Neuronal stem cell (in vitro differentiated cells): ENCODE results near the gene MVK.

Experiments
- DNase-seq: peaks from one replicate; pipeline ENCODE4 v3.0.0-alpha.2; 2013; ENCODE audit warnings: low spot score
- H2AFZ ChIP-seq: one replicate; pipeline ENCODE4 v1.6.1; 2013; ENCODE audit warnings: mild to moderate bottlenecking, low read length, inconsistent platforms
- H2AK5ac ChIP-seq: 2 replicates; pipeline ENCODE4 v1.6.1; 2013; ENCODE audit warnings: low read depth, mild to moderate bottlenecking, inconsistent platforms, low read length, moderate library complexity, mixed read lengths
- H2BK120ac ChIP-seq: 2 replicates; pipeline ENCODE4 v1.6.1; 2013; ENCODE audit warnings: low read depth, mild to moderate bottlenecking, inconsistent platforms, low read length, moderate library complexity, mixed read lengths
- H2BK12ac ChIP-seq: one replicate; pipeline ENCODE4 v1.6.1; 2013; ENCODE audit warnings: low read length, inconsistent platforms
- H2BK15ac ChIP-seq: 2 replicates; pipeline ENCODE4 v1.6.1; 2013; ENCODE audit warnings: mild to moderate bottlenecking, low read length, inconsistent platforms, mixed read lengths
- H2BK5ac ChIP-seq: one replicate; pipeline ENCODE4 v1.6.1; 2013; ENCODE audit warnings: inconsistent platforms, mild to moderate bottlenecking, low read length, moderate library complexity
- H3K14ac ChIP-seq: one replicate; pipeline ENCODE4 v1.6.1; 2013; ENCODE audit warnings: low read length, inconsistent platforms
- H3K18ac ChIP-seq: 2 replicates; pipeline ENCODE4 v1.6.1; 2013; ENCODE audit warnings: low read length, inconsistent platforms
- H3K23ac ChIP-seq: 2 replicates; pipeline ENCODE4 v1.6.1; 2013; ENCODE audit warnings: low read depth, mild to moderate bottlenecking, mixed read lengths, low read length, inconsistent platforms; ENCODE audit not compliant: poor library complexity
- H3K27ac ChIP-seq: replicated peaks from 3 replicates; pipeline ENCODE4 v1.5.1; 2013; ENCODE audit warnings: low read length, inconsistent platforms
- H3K27me3 ChIP-seq, 3 experiments: 2 replicates each; pipeline ENCODE4 v1.6.1; 2013; ENCODE audit warnings: low read length in 3 of 3, mild to moderate bottlenecking in 2 of 3, inconsistent platforms in 1 of 3, low read depth in 1 of 3, mixed read lengths in 1 of 3, moderate library complexity in 1 of 3; ENCODE audit not compliant: control insufficient read depth in 3 of 3, insufficient read depth in 3 of 3
- H3K36me3 ChIP-seq, 2 donors: replicated peaks in 1 of 2; 2 replicates each; pipeline ENCODE4 v1.6.1; 2013; ENCODE audit warnings: low read length in 2 of 2; ENCODE audit not compliant: control insufficient read depth in 2 of 2, insufficient read depth in 2 of 2
- H3K4ac ChIP-seq: 2 replicates; pipeline ENCODE4 v1.6.1; 2013; ENCODE audit warnings: inconsistent platforms, mild to moderate bottlenecking, low read length, moderate library complexity
- H3K4me1 ChIP-seq, 2 donors: 1 replicate in 1 of 2; 2 replicates in 1 of 2; pipeline ENCODE4 v1.6.1; 2013; ENCODE audit warnings: low read length in 2 of 2, low read depth in 1 of 2; ENCODE audit not compliant: control insufficient read depth in 2 of 2, insufficient read depth in 1 of 2
- H3K4me2 ChIP-seq: one replicate; pipeline ENCODE4 v1.6.1; 2013; ENCODE audit warnings: mild to moderate bottlenecking, low read length, inconsistent platforms; ENCODE audit not compliant: insufficient read depth, poor library complexity, severe bottlenecking
- H3K4me3 ChIP-seq, 2 donors: 2 replicates each; pipeline ENCODE4 v1.5.1; 2013; ENCODE audit warnings: low read length in 2 of 2, mild to moderate bottlenecking in 2 of 2, inconsistent platforms in 1 of 2, moderate library complexity in 1 of 2
- H3K79me1 ChIP-seq: one replicate; pipeline ENCODE4 v1.6.1; 2013; ENCODE audit warnings: low read depth, mild to moderate bottlenecking, inconsistent platforms, low read length, moderate library complexity
- H3K9ac ChIP-seq: one replicate; pipeline ENCODE4 v1.6.1; 2013; ENCODE audit warnings: mild to moderate bottlenecking, low read depth, low read length, inconsistent platforms; ENCODE audit not compliant: poor library complexity
- H3K9me3 ChIP-seq, 2 donors: replicated peaks in 1 of 2; 2 replicates each; pipeline versions ENCODE3 to v1.6.1; 2013; ENCODE audit warnings: low read length in 2 of 2, mild to moderate bottlenecking in 2 of 2, inconsistent platforms in 1 of 2, low read depth in 1 of 2, mixed read lengths in 1 of 2, moderate library complexity in 1 of 2; ENCODE audit not compliant: control insufficient read depth in 2 of 2, insufficient read depth in 1 of 2
- H4K8ac ChIP-seq: one replicate; pipeline ENCODE4 v1.6.1; 2013; ENCODE audit warnings: low read depth, mild to moderate bottlenecking, inconsistent platforms, low read length, moderate library complexity
- H4K91ac ChIP-seq: one replicate; pipeline ENCODE4 v1.6.1; 2013; ENCODE audit warnings: low read length, low read depth, mild to moderate bottlenecking, inconsistent platforms; ENCODE audit not compliant: poor library complexity
- WGBS, 2 donors: extraction: QIAGEN DNeasy Blood & Tissue Kit; methylation state at CpG; one replicate each; pipeline ENCODE4 v1.1.7; 2013; ENCODE audit warnings: missing lambda C conversion rate in 2 of 2, mixed read lengths in 1 of 2; ENCODE audit not compliant: insufficient read length in 2 of 2, insufficient replicate concordance in 1 of 2; ENCODE audit errors: extremely low coverage in 2 of 2; 5-methylcytosine and 5-hydroxymethylcytosine counted together

Gene MVK

DNA sequence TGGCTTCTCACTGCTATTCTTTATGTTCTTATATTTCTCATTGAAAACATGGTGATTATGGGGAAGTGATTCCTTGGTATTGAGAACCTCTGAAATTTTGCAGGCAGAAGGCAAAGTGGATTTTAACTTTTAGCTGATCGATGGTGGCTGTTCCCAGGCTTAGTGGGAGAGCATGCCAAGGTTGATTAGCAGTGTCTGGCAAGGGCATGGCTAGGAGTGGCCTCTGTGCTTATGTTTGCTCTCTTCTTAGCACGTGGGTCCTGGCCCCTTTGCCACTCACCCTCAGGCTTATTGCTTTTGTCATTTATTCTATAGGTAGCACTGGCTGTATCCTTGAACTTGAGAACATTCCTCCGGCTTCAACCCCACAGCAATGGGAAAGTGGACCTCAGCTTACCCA lies 2.1 kb downstream of the MVK start:
- Histone ChIP-seq H2BK120ac (no peak overlapping the region), H3K27me3 (no peaks in the 10 kb centered on the region), H3K79me1 (peaks cover 2% of the 10 kb centered on the region), H3K9me3 (no peaks in the 10 kb centered on the region), H3K18ac (no peak overlapping the region), H3K4ac (no peak overlapping the region), H2BK15ac (no peak overlapping the region), H2BK5ac (no peak overlapping the region), H4K91ac (no peak overlapping the region), H3K4me1 (peaks cover 13 to 15% of the 10 kb centered on the region in 2 donors), H3K27ac (no peak overlapping the region), H2AFZ (no peak overlapping the region), H3K14ac (no peak overlapping the region), H2AK5ac (no peak overlapping the region), H4K8ac (no peak overlapping the region), H3K4me3 (no peak overlapping the region), H3K4me2 (no peak overlapping the region), H2BK12ac (no peak overlapping the region), H3K23ac (no peak overlapping the region), H3K9ac (no peak overlapping the region), H3K36me3 (peaks cover 41 to 77% of the 10 kb centered on the region in 2 donors)
- DNase-seq: no peak
- WGBS, 2 donors: no CpG with 5 or more reads among the region's 3 CpGs

DNA sequence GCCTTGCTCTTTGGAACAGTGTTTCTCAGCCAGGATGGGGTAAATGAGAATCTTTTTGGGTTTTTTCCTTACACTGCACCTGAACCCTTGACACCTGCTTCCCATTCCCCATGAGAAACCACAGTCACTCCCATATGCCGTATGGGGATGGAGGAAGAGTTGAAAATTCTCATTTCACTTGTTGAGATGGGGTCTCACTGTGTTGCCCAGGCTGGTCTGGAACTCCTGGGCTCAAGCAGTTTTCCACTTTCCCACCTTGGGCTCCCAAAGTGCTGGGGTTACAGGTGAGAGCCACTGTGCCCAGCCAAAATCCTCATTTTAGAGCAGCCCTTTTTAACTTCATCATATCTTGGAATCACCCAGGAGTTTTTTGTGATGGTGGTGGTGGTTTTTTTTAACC lies 3.7 kb downstream of the MVK start:
- no peak overlapping the region for H3K4ac ChIP-seq
- no peak overlapping the region for H2AK5ac ChIP-seq
- no peak overlapping the region for H4K91ac ChIP-seq
- H2BK5ac ChIP-seq: no peak overlapping the region
- no peak overlapping the region for H3K23ac ChIP-seq
- no peak overlapping the region for H2BK12ac ChIP-seq
- no peak overlapping the region for H3K9ac ChIP-seq
- no peak overlapping the region for H2AFZ ChIP-seq
- DNase-seq: no peak
- no peak overlapping the region for H4K8ac ChIP-seq
- no peak overlapping the region for H3K4me2 ChIP-seq
- H3K4me1 ChIP-seq: peaks cover 13 to 15% of the 10 kb centered on the region in 2 donors
- H3K27ac ChIP-seq: no peak overlapping the region
- no peak overlapping the region for H3K18ac ChIP-seq
- no peak overlapping the region for H3K4me3 ChIP-seq
- no peak overlapping the region for H3K14ac ChIP-seq
- no CpG with 5 or more reads among the region's 1 CpG for WGBS, 2 donors
- H3K27me3 ChIP-seq: no peaks in the 10 kb centered on the region
- no peaks in the 10 kb centered on the region for H3K9me3 ChIP-seq
- H3K79me1 ChIP-seq: peaks cover 2% of the 10 kb centered on the region
- H2BK15ac ChIP-seq: no peak overlapping the region
- H3K36me3 ChIP-seq: peaks cover 54 to 80% of the 10 kb centered on the region in 2 donors
- no peak overlapping the region for H2BK120ac ChIP-seq

DNA sequence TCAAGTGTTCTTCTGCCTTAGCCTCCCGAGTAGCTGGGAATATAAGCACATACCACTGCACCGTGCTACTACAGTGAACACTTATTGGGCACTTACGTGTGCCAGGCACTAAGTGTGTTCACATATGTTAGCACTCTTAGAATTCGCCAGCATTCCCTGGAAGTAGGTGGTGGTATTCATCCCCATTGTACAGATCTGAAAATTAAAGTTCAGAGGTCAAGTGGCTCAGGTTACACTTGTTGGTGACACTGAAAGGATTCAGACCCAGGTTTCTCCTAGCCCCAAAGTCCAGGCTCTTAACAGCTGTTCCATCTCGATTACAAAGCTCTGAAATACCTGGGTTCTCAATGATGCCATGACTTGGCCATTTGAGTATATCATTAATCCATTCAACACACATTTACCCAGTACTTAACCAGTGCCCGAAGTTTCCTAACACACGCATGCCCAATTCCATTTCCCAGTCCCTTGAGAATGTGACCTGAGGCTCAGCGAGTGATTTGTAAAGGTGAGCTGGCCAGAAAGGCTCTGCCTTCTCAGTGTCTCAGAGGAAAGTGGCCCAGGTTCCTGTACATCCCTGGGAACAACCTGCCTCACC lies 4.8 kb downstream of the MVK start:
- Histone ChIP-seq H4K91ac (no peak overlapping the region), H3K23ac (no peak overlapping the region), H3K4me3 (no peak overlapping the region), H2AK5ac (no peak overlapping the region), H3K79me1 (peaks cover 2% of the 10 kb centered on the region), H3K4me1 (peaks cover 6 to 7% of the 10 kb centered on the region in 2 donors), H3K9me3 (no peaks in the 10 kb centered on the region), H3K27me3 (no peaks in the 10 kb centered on the region), H3K4me2 (no peak overlapping the region), H3K36me3 (peaks cover 56 to 86% of the 10 kb centered on the region in 2 donors), H3K4ac (no peak overlapping the region), H3K18ac (no peak overlapping the region), H2BK12ac (no peak overlapping the region), H2BK120ac (no peak overlapping the region), H2BK5ac (no peak overlapping the region), H3K27ac (no peak overlapping the region), H2AFZ (no peak overlapping the region), H3K9ac (no peak overlapping the region), H4K8ac (no peak overlapping the region), H3K14ac (no peak overlapping the region), H2BK15ac (no peak overlapping the region)
- WGBS, 2 donors: no CpG with 5 or more reads among the region's 8 CpGs
- DNase-seq: no peak

DNA sequence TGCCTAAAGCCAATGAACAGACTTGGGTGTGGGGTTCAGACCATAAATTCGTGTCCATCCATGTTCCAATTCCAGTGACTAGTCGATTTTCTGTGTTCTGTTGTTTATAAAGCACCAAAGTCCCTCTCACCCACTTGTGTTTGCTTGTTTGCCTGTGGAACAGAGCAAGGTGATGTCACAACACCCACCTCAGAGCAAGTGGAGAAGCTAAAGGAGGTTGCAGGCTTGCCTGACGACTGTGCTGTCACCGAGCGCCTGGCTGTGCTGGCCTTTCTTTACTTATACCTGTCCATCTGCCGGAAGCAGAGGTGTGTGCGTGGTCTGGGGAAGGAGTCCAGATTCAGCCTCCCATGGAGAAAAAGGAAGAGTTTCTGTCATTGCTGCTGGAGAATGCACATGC lies 6.0 kb downstream of the MVK start:
- Histone ChIP-seq H2BK120ac (no peak overlapping the region), H2BK15ac (no peak overlapping the region), H3K4me2 (no peak overlapping the region), H3K36me3 (peaks cover 60 to 94% of the 10 kb centered on the region in 2 donors), H3K79me1 (peaks cover 2% of the 10 kb centered on the region), H3K27me3 (no peaks in the 10 kb centered on the region), H4K8ac (no peak overlapping the region), H3K27ac (no peak overlapping the region), H2BK12ac (no peak overlapping the region), H3K4me1 (peaks cover 2 to 3% of the 10 kb centered on the region in 2 donors), H3K9ac (no peak overlapping the region), H2AK5ac (no peak overlapping the region), H3K4me3 (peak overlapping the region in 1 of 2 donors; percentile 54), H3K23ac (no peak overlapping the region), H3K4ac (no peak overlapping the region), H2BK5ac (no peak overlapping the region), H3K9me3 (no peaks in the 10 kb centered on the region), H3K14ac (no peak overlapping the region), H2AFZ (no peak overlapping the region), H3K18ac (no peak overlapping the region), H4K91ac (no peak overlapping the region)
- no peak for DNase-seq
- WGBS, 2 donors: no CpG with 5 or more reads among the region's 7 CpGs
